Measurements from ENCODE around the gene SEPTIN3.

The SEPTIN3 gene, protein sequence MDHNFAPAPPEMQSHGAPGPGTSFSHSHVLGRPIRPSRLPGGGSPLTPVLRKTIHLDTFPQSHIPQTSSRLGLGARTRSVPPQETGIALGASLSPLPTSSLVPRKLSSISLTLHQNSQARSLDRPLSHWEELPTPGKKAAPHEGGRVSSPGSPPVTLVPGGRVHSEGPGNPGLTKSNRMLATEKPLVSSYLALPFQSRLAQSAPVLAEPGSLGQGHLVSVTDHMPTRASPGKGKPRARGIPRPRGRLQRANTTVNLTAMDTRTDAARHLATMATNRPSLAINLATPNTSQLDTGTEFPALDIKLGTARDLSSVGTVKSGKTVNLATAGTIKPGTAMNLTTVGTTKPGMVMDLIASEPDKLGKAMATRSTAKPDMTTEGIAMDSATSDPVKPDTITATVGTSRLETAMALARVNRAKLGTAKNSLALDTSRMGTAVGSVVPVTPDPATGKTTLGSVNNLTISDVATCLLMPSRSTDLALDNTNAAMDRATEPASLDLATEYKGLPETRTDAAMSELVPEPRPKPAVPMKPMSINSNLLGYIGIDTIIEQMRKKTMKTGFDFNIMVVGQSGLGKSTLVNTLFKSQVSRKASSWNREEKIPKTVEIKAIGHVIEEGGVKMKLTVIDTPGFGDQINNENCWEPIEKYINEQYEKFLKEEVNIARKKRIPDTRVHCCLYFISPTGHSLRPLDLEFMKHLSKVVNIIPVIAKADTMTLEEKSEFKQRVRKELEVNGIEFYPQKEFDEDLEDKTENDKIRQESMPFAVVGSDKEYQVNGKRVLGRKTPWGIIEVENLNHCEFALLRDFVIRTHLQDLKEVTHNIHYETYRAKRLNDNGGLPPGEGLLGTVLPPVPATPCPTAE

GRCh38 chr22:41969110-41969646 is at the start of gene SEPTIN3:
SEPTIN3 (plus strand) TSS chr22:41969443; CDS start chr22:41971493, 2,050 bp downstream.
- no peak for DNase-seq

DNA sequence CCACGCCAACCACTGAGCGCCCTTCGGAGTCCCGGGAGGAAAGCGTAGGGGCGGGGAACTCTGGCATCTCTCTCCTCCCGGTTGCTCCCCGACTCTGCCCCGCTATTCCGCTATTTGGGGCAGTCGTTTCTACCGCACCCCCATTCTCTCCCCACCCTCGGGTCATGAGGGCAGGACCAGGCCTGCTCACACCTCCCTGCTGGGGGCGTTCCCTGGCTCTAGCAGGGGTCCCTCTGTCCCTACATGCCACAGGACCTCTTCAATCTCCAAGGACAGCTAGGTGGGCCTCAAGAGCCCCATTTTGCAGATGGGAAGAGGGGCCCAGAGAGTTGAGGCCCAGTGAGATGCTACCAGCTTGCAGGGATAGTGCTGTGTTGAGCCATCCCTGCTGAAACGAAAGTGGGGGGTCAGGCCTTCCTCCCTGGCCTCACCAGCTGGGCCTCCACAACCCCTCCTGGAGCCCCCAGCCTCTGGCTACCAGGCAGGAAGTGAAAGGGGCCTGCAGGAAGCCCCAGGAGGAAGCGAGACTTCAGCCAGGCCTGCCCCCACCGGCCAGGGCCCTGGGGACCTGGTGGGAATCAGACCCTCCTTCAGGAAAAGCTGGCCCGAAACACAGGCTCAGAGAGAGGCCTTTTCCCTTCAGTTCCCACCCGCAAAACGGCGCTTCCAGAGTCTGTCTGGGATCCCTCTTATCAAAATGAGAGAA is 48.8 kb upstream of the SEPTIN3 start:
- no peak for DNase-seq

- no peak for DNase-seq
Measured at GRCh38 chr22:41922328-41922727, 46.9 kb upstream of the SEPTIN3 start.

DNA sequence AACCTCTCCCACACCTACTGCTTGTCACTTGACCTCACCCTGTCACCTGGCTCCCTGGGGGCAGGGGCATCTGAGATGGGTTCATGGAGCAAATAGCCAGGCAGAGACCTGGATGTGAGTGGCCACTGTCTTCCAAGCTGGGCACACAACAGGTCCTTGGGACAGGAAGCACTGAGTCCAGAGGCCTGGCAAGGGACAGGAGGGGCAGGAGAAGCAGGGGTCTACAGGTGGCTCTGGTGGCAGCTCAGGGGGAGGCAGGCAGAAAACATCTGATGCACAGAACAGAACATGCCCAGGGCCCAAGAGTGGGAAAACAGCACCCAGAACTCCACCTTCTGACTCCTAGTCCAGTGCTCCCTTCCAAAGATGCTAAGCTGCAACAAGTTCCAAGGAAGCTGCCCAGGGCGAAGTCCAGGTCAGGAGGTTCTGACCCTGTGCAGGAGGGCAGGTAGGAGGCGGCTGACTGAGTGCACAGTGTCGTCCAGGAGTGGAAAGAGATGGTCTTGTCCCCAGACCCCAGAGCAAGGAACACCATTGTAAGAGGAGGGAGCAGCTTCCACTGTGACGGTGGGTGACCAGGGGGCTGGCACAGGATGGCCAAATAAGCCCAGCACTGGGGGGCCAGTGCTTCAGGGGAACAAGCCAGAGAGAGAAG is 46.2 kb upstream of the SEPTIN3 start:
- DNase-seq, result no peak

GRCh38 chr22:41923595-41924276 is 45.5 kb upstream of the SEPTIN3 start:
- no peak for DNase-seq

GRCh38 chr22:41925783-41926460 is 43.3 kb upstream of the SEPTIN3 start:
- DNase-seq, result peak; percentile 83

DNA sequence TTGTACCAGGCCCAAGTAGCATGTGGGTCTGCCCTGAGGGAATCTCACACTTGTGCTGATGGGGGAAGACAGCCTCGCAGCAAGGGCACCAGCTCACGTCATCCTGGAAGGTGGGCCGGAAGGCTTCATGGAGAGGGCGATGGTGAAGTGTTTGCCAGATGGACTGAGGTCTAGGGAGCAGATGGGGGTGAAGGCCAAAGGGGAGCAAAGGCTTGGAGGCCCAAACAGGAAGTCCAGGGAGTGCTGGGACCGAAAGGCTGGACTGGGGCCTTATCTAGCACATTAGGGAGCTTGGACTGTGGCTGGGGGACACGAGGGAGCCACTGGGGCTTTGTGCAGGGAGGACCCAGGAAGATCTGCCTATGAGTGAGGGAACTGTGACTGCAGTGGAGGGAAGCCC is 41.4 kb upstream of the SEPTIN3 start:
- DNase-seq, result no peak

DNA sequence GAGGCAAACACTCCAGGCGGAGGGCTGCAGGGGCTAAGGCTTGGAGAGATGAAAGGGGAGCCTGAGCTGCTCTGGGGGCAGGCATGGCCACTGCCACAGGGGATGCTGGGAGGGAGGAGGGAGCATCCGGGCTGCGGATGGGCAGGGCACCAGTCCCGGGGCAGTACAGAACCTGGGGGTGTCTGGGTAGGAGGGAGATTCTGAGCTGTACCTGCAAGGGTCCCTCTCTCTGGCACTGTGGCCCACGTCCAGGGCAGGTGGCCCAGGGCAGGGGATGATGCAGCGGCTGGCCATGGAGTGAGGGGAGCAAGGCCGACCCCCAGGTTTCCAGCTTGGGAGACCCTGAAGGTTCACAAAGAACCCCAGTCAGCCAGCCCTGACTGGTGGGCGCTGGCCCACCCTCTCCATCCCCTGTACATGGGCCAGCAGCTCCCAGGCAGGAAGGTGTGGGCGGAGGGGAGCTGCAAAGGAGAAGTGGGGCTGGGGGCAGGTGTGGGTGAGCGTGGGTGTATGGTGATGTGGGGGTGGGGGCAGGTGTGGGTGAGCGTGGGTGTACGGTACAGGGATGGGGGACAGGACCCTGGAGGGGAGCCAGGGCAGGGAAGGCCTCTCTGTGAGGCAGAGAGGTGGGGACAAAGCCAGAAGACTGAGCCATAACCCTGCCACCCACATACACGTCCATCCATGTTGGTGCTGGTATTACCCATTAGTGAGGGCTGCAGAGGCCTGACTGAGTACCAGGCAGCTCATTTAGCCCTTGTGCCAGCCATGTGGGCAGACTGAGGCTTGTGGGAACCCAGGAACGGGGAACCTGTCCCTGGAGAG is 40.4 kb upstream of the SEPTIN3 start:
- DNase-seq, result no peak

GRCh38 chr22:41929418-41929810 is 39.8 kb upstream of the SEPTIN3 start:
- no peak for DNase-seq

DNA sequence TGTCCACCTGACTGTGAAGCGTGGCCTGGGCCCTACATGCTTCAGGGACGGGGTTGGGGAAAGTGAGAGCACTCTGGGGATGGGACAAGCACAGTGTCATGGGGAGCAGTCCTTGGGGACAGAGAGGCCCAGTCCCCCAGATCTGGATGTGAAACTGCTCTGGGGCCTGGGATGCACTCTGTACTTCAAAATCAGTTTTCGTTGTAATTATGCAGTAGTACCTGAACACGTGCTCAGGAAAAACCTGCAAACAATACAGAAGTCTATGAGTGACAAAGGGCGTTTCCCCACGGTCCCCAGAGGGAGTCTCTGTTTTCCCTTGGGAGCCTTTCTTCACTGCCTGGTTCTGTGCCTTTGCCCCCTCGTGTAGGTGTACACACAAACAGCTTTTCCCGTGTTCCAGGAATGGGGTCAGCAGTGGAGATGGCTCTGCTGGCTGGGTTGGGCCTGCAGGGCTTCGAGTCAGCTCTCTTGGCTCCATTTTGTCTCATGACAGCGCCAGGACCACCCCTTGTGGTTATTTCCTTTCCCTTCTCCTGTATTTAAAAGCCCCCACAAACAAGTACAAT is 37.5 kb upstream of the SEPTIN3 start:
- DNase-seq, result no peak

GRCh38 chr22:41932353-41932752 is 36.9 kb upstream of the SEPTIN3 start:
- no peak for DNase-seq

DNA sequence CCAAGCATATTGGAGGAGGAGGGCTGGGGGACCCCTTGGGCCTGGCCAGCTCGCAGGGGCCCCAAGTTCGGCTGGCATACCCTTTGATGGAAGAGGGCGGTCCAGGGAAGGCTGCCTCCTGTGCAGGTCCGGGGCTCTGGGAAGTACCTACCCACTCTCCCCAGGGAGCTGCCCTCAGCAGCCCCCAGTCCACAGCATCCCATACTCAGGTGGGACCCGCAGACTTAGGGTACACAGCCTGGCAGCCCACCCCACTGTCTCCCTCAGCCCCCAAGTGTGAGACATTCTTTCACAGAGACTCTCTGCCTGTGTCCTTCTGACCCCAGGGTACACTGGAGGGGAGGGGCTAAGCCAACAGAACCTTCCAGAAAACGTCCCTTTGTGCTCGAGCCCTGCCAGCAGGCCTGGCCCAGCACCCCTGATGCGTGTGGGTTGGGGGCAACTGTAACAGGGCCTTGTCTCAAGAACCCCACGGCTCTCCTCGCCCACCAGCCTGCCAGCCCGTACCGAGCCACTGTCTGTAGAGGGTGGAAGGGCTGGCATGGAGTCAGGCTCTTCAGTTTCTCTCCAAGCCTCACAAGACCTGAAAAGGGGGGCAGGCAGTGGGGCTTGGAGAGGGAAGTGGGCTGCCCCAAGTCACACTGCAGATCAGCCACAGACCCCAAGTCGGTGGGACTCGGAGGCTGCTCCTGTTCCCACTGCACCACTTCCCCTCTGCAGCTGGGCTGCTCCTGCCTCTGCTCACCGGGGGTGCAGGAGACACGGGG is 35.6 kb upstream of the SEPTIN3 start:
- no peak for DNase-seq

GRCh38 chr22:41934284-41935014 is 34.8 kb upstream of the SEPTIN3 start:
- no peak for DNase-seq

- no peak for DNase-seq
Measured at GRCh38 chr22:41935015-41935351, 34.3 kb upstream of the SEPTIN3 start.

GRCh38 chr22:41935509-41935908 is 33.7 kb upstream of the SEPTIN3 start:
- DNase-seq, result no peak

- no peak for DNase-seq
Measured at GRCh38 chr22:41936894-41937169, 32.4 kb upstream of the SEPTIN3 start.

GRCh38 chr22:41939981-41940831 is 29.0 kb upstream of the SEPTIN3 start:
- peak; percentile 90 for DNase-seq

Data from activated CD8-positive, alpha-beta memory T cell treated with anti-CD3 and anti-CD28 coated beads, Interleukin-2, amount 50 U/mL, for 4 hours (primary cell).